ELF-1 (cell line): ENCODE data around the gene RANBP17.

Source experiments
- DNase-seq: peaks from one replicate; pipeline ENCODE4 v3.0.0-alpha.2; 2016; ENCODE audit warnings: low read depth, low spot score

Gene RANBP17

GRCh38 chr5:171249460-171249859, 387.6 kb downstream of the RANBP17 start:
- DNase-seq, result no peak

- no peak for DNase-seq
Observed at GRCh38 chr5:171250738-171251137, 388.9 kb downstream of the RANBP17 start.

- DNase-seq, result no peak
Observed at GRCh38 chr5:171251519-171251918, 389.7 kb downstream of the RANBP17 start.

GRCh38 chr5:171252674-171253073, 390.9 kb downstream of the RANBP17 start:
- DNase-seq, result no peak

- no peak for DNase-seq
Observed at GRCh38 chr5:171258737-171259415, 397.1 kb downstream of the RANBP17 start.

GRCh38 chr5:171261361-171261760, 399.5 kb downstream of the RANBP17 start:
- no peak for DNase-seq

- DNase-seq, result no peak
Observed at GRCh38 chr5:171261904-171262303, 400.1 kb downstream of the RANBP17 start.

- DNase-seq, result no peak
Observed at GRCh38 chr5:171263181-171263580, 401.4 kb downstream of the RANBP17 start.

- no peak for DNase-seq
Observed at GRCh38 chr5:171264843-171265242, 403.0 kb downstream of the RANBP17 start.

GRCh38 chr5:171268700-171269620, 407.1 kb downstream of the RANBP17 start:
- DNase-seq, result no peak

- no peak for DNase-seq
Observed at GRCh38 chr5:171269717-171270116, 407.9 kb downstream of the RANBP17 start.

GRCh38 chr5:171270136-171270535, 408.3 kb downstream of the RANBP17 start:
- DNase-seq, result no peak

- no peak for DNase-seq
Observed at GRCh38 chr5:171271798-171272197, 410.0 kb downstream of the RANBP17 start.

GRCh38 chr5:171272996-171273970, 411.5 kb downstream of the RANBP17 start:
- peak; percentile 59 for DNase-seq

GRCh38 chr5:171275841-171276544, 414.2 kb downstream of the RANBP17 start:
- DNase-seq, result peak; percentile 24

GRCh38 chr5:171283753-171284152, 421.9 kb downstream of the RANBP17 start:
- DNase-seq, result no peak

GRCh38 chr5:171285465-171285864, 423.6 kb downstream of the RANBP17 start:
- DNase-seq, result no peak

GRCh38 chr5:171288066-171288465, 426.2 kb downstream of the RANBP17 start:
- DNase-seq, result no peak

- no peak for DNase-seq
Observed at GRCh38 chr5:171291371-171291770, 429.6 kb downstream of the RANBP17 start.

GRCh38 chr5:171295299-171295698, 433.5 kb downstream of the RANBP17 start:
- DNase-seq, result no peak

- peak; percentile 13 for DNase-seq
Observed at GRCh38 chr5:171295801-171296200, 434.0 kb downstream of the RANBP17 start.
